ENCODE measurements around the gene CD300LF.

Gene CD300LF

GRCh38 chr17:74691151-74691550 lies 21.6 kb downstream of the CD300LF start:
- no peaks in the 10 kb centered on the region for H3K4me1 ChIP-seq (ENCODE audit: control insufficient read depth, insufficient read depth, low read length)
- no peaks in the 10 kb centered on the region for H3K27me3 ChIP-seq (ENCODE audit: control insufficient read depth, insufficient read depth, low read length)
- H3K4me3 ChIP-seq (ENCODE audit: low read length): no peak overlapping the region
- H3K27ac ChIP-seq (ENCODE audit: low read depth, low read length): no peak overlapping the region
- no peak overlapping the region for H3K9ac ChIP-seq (ENCODE audit: low read length)
- no peaks in the 10 kb centered on the region for H3K36me3 ChIP-seq (ENCODE audit: control insufficient read depth, insufficient read depth, low read length)

- H3K4me3 ChIP-seq (ENCODE audit: low read length): no peak overlapping the region
- H3K27ac ChIP-seq (ENCODE audit: low read depth, low read length): no peak overlapping the region
- H3K27me3 ChIP-seq (ENCODE audit: control insufficient read depth, insufficient read depth, low read length): no peaks in the 10 kb centered on the region
- no peak overlapping the region for H3K9ac ChIP-seq (ENCODE audit: low read length)
- H3K4me1 ChIP-seq (ENCODE audit: control insufficient read depth, insufficient read depth, low read length): no peaks in the 10 kb centered on the region
- H3K36me3 ChIP-seq (ENCODE audit: control insufficient read depth, insufficient read depth, low read length): no peaks in the 10 kb centered on the region
These were observed 22.3 kb downstream of the CD300LF start for GRCh38 chr17:74690409-74690825.

GRCh38 chr17:74687886-74688285 lies 24.8 kb downstream of the CD300LF start:
- no peak overlapping the region for H3K27ac ChIP-seq (ENCODE audit: low read depth, low read length)

GRCh38 chr17:74686761-74687160 lies 26.0 kb downstream of the CD300LF start:
- Histone ChIP-seq H3K4me3 (ENCODE audit: low read length) (no peak overlapping the region), H3K36me3 (ENCODE audit: control insufficient read depth, insufficient read depth, low read length) (no peaks in the 10 kb centered on the region), H3K4me1 (ENCODE audit: control insufficient read depth, insufficient read depth, low read length) (no peaks in the 10 kb centered on the region), H3K27me3 (ENCODE audit: control insufficient read depth, insufficient read depth, low read length) (no peaks in the 10 kb centered on the region), H3K9ac (ENCODE audit: low read length) (no peak overlapping the region), H3K27ac (ENCODE audit: low read depth, low read length) (no peak overlapping the region)

More at GRCh38 chr17:74687886-74688285, 24.8 kb downstream of the CD300LF start:
- no peaks in the 10 kb centered on the region for H3K36me3 ChIP-seq (ENCODE audit: control insufficient read depth, insufficient read depth, low read length)
- H3K4me1 ChIP-seq (ENCODE audit: control insufficient read depth, insufficient read depth, low read length): no peaks in the 10 kb centered on the region
- H3K4me3 ChIP-seq (ENCODE audit: low read length): no peak overlapping the region
- H3K9ac ChIP-seq (ENCODE audit: low read length): no peak overlapping the region
- H3K27me3 ChIP-seq (ENCODE audit: control insufficient read depth, insufficient read depth, low read length): no peaks in the 10 kb centered on the region

GRCh38 chr17:74682471-74683190 lies 30.1 kb downstream of the CD300LF start:
- no peak overlapping the region for H3K9ac ChIP-seq (ENCODE audit: low read length)
- H3K4me3 ChIP-seq (ENCODE audit: low read length): no peak overlapping the region
- peaks cover 2% of the 10 kb centered on the region for H3K27me3 ChIP-seq (ENCODE audit: control insufficient read depth, insufficient read depth, low read length)

GRCh38 chr17:74682028-74682427 lies 30.7 kb downstream of the CD300LF start:
- no peak overlapping the region for H3K27ac ChIP-seq (ENCODE audit: low read depth, low read length)
- H3K27me3 ChIP-seq (ENCODE audit: control insufficient read depth, insufficient read depth, low read length): peaks cover 2% of the 10 kb centered on the region
- H3K4me1 ChIP-seq (ENCODE audit: control insufficient read depth, insufficient read depth, low read length): no peaks in the 10 kb centered on the region
- H3K36me3 ChIP-seq (ENCODE audit: control insufficient read depth, insufficient read depth, low read length): no peaks in the 10 kb centered on the region
- no peak overlapping the region for H3K4me3 ChIP-seq (ENCODE audit: low read length)
- no peak overlapping the region for H3K9ac ChIP-seq (ENCODE audit: low read length)

More at GRCh38 chr17:74682471-74683190, 30.1 kb downstream of the CD300LF start:
- Histone ChIP-seq H3K36me3 (ENCODE audit: control insufficient read depth, insufficient read depth, low read length) (no peaks in the 10 kb centered on the region), H3K4me1 (ENCODE audit: control insufficient read depth, insufficient read depth, low read length) (no peaks in the 10 kb centered on the region), H3K27ac (ENCODE audit: low read depth, low read length) (no peak overlapping the region)

GRCh38 chr17:74680941-74681340 lies 31.8 kb downstream of the CD300LF start:
- Histone ChIP-seq H3K27ac (ENCODE audit: low read depth, low read length) (no peak overlapping the region), H3K4me3 (ENCODE audit: low read length) (no peak overlapping the region), H3K4me1 (ENCODE audit: control insufficient read depth, insufficient read depth, low read length) (no peaks in the 10 kb centered on the region), H3K36me3 (ENCODE audit: control insufficient read depth, insufficient read depth, low read length) (no peaks in the 10 kb centered on the region), H3K9ac (ENCODE audit: low read length) (no peak overlapping the region), H3K27me3 (ENCODE audit: control insufficient read depth, insufficient read depth, low read length) (peaks cover 2% of the 10 kb centered on the region)

GRCh38 chr17:74680213-74680612 lies 32.5 kb downstream of the CD300LF start:
- H3K9ac ChIP-seq (ENCODE audit: low read length): no peak overlapping the region
- H3K4me1 ChIP-seq (ENCODE audit: control insufficient read depth, insufficient read depth, low read length): no peaks in the 10 kb centered on the region
- no peak overlapping the region for H3K4me3 ChIP-seq (ENCODE audit: low read length)
- no peak overlapping the region for H3K27ac ChIP-seq (ENCODE audit: low read depth, low read length)
- H3K27me3 ChIP-seq (ENCODE audit: control insufficient read depth, insufficient read depth, low read length): peaks cover 2% of the 10 kb centered on the region
- no peaks in the 10 kb centered on the region for H3K36me3 ChIP-seq (ENCODE audit: control insufficient read depth, insufficient read depth, low read length)

- Histone ChIP-seq H3K36me3 (ENCODE audit: control insufficient read depth, insufficient read depth, low read length) (no peaks in the 10 kb centered on the region), H3K27me3 (ENCODE audit: control insufficient read depth, insufficient read depth, low read length) (peaks cover 2% of the 10 kb centered on the region), H3K4me3 (ENCODE audit: low read length) (no peak overlapping the region), H3K9ac (ENCODE audit: low read length) (no peak overlapping the region), H3K4me1 (ENCODE audit: control insufficient read depth, insufficient read depth, low read length) (no peaks in the 10 kb centered on the region), H3K27ac (ENCODE audit: low read depth, low read length) (no peak overlapping the region)
These were observed 33.3 kb downstream of the CD300LF start for GRCh38 chr17:74679374-74679773.

GRCh38 chr17:74678541-74678940 lies 34.2 kb downstream of the CD300LF start:
- Histone ChIP-seq H3K27ac (ENCODE audit: low read depth, low read length) (no peak overlapping the region), H3K27me3 (ENCODE audit: control insufficient read depth, insufficient read depth, low read length) (peaks cover 2% of the 10 kb centered on the region), H3K9ac (ENCODE audit: low read length) (no peak overlapping the region)

GRCh38 chr17:74677558-74678466 lies 34.9 kb downstream of the CD300LF start:
- no peak overlapping the region for H3K4me3 ChIP-seq (ENCODE audit: low read length)
- no peaks in the 10 kb centered on the region for H3K36me3 ChIP-seq (ENCODE audit: control insufficient read depth, insufficient read depth, low read length)
- H3K27me3 ChIP-seq (ENCODE audit: control insufficient read depth, insufficient read depth, low read length): peaks cover 2% of the 10 kb centered on the region
- H3K4me1 ChIP-seq (ENCODE audit: control insufficient read depth, insufficient read depth, low read length): no peaks in the 10 kb centered on the region
- no peak overlapping the region for H3K27ac ChIP-seq (ENCODE audit: low read depth, low read length)
- H3K9ac ChIP-seq (ENCODE audit: low read length): no peak overlapping the region

More at GRCh38 chr17:74678541-74678940, 34.2 kb downstream of the CD300LF start:
- Histone ChIP-seq H3K36me3 (ENCODE audit: control insufficient read depth, insufficient read depth, low read length) (no peaks in the 10 kb centered on the region), H3K4me1 (ENCODE audit: control insufficient read depth, insufficient read depth, low read length) (no peaks in the 10 kb centered on the region), H3K4me3 (ENCODE audit: low read length) (no peak overlapping the region)

- no peak overlapping the region for H3K4me3 ChIP-seq (ENCODE audit: low read length)
- no peak overlapping the region for H3K27ac ChIP-seq (ENCODE audit: low read depth, low read length)
- no peaks in the 10 kb centered on the region for H3K4me1 ChIP-seq (ENCODE audit: control insufficient read depth, insufficient read depth, low read length)
- no peaks in the 10 kb centered on the region for H3K36me3 ChIP-seq (ENCODE audit: control insufficient read depth, insufficient read depth, low read length)
- no peak overlapping the region for H3K9ac ChIP-seq (ENCODE audit: low read length)
- no peaks in the 10 kb centered on the region for H3K27me3 ChIP-seq (ENCODE audit: control insufficient read depth, insufficient read depth, low read length)
These were observed 41.5 kb downstream of the CD300LF start for GRCh38 chr17:74671031-74671771.
